ENCODE results near the gene NGEF.
"Not testable (repeated sequence)": the region's sequence is repeated elsewhere in the genome, so short reads cannot be mapped to it uniquely, and the experiment has no call there.

GRCh38 chr2:233052517-233052916, 39.5 kb upstream of the NGEF start:
- TF ChIP-seq CTCF, POLR2A (IDR thresholded peaks at IDR 0.05): not testable (repeated sequence)
